ENCODE measurements around the gene RGS21. TPM values are rescaled to one million over a fixed set of nuclear protein-coding genes. Genes with fewer than 3 reads are reported as not detected.
"Not testable (repeated sequence)": the region's sequence is repeated elsewhere in the genome, so short reads cannot be mapped to it uniquely, and the experiment has no call there.

RGS21 gene, protein sequence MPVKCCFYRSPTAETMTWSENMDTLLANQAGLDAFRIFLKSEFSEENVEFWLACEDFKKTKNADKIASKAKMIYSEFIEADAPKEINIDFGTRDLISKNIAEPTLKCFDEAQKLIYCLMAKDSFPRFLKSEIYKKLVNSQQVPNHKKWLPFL
- not detected for total RNA-seq

DNA sequence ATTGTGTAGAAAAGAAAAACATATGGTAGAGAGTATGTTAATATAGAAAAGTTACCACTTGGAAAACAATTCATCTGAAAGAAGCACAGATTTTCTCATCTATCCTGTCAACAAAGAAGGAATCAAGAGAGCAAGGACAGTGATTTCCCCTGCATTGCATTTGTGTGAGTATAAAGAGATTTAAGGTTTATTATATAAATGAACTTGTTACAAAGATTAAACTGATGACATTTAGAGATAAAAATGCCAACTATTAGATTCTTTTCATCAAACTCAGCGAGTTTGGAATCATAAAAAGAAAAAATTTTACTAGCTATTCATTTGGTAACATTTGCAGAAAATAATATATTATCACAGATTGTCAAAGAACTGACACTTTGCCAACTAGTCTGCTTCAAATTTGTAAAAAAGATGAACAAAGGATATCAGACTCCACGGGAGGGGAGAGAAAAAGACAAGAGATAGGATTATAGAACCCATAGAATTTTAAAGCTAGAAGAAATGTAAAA lies at the start of gene RGS21:
TSS of gene RGS21 (plus strand) at position 51 of the 509 bp plus-strand sequence. CDS start 26,045 bp downstream, outside the sequence.
- no peak for DNase-seq

DNA sequence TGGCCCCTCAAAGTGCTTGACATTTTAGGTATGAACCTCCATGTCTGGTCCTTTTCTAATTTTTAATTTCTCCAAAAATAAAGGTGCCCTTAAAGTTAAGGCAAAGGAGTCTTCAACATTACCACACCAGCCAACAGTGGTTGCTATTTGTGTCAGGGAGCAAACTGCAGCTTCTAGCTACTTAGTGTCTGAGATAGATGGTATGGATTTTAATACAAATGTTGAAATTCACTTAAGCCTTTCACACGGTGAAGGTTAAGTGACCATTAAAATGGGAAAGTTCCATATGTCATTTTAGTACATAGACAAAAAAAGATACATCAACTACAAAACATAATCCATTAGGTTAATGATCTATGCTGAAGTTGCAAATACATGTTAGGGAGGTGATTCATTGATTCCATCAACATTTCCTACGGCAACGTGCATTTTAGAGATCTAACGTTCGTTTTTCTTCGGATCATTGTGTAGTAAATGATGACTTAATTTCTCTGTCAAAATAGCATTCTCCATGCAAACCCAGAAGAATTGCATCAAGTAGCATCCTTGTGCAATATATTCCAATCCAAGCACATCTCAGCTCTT lies 48.2 kb upstream of the RGS21 start:
- DNase-seq: no peak

DNA sequence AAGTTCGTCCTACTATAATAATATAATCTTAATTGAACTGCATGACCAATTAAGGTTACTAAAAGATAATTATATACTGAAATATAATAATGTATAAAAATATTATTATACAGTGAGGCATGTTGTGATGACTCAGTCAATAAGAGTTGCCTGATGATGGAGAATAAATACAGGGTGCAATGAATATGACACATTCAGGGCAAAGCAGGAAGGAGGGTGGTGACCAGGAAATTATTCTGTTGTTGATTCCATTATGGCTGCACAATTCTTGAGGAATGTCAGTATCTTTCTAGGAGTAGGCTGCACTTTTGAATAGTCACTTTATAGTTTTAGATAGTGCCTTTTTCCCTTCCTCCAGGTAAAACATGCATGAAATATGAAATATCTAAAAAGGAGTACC lies 46.4 kb upstream of the RGS21 start:
- DNase-seq: no peak

DNA sequence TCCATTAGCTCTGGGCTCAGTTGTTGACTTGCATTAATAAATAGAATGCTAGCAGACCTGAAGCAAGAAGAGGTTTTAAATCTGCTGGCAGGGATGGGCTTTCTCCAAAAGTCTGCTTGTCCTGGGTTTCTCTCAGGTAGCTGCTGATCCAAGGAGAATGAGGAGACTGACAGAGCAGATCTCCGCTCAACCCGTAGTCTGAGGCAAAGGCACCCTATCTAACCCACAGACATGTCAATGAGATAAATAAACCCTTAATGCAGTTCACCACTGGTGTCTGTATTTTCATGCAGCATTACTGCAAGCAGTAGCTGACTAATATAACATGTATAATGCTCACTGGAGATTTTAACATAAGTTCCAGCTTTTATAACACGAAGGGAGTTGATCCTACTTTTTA lies 44.1 kb upstream of the RGS21 start:
- DNase-seq: no peak

DNA sequence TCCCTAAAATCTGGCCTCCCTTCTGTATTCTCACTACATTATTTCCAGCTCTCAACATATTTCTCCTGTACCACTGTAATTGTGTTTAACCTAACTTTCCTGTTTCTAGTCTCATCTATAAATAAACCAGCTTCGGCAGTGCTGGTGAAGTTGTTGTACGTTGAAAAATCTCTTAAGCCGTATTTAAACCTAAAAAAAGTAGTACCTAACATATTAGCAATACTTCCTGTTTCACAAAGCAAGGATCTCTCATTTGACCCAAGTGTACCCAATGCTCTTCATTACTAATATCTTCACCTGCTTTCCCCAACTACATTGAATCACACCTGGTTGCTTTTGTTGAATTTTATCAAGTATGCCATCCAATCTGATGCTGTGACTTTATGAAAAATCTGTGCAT lies 42.2 kb upstream of the RGS21 start:
- DNase-seq: no peak

DNA sequence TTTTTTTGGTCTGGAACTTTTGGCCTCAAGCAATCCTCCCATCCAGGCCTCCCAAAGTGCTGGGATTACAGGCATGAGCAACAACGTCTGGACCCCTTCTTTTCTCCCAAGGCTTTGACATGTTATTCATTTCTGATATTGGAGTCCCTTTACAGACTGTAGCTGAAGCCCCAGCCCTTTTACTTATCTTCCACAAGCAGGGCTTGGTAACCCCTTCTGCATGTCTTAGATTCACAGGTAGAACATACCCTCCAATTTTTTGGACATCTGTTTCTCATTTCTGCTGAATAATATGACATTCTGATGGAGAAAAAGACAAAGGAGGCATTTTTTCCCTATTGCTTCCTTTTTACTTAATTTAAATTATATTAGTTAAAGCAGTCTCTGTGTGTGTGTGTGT lies 39.2 kb upstream of the RGS21 start:
- DNase-seq: no peak

DNA sequence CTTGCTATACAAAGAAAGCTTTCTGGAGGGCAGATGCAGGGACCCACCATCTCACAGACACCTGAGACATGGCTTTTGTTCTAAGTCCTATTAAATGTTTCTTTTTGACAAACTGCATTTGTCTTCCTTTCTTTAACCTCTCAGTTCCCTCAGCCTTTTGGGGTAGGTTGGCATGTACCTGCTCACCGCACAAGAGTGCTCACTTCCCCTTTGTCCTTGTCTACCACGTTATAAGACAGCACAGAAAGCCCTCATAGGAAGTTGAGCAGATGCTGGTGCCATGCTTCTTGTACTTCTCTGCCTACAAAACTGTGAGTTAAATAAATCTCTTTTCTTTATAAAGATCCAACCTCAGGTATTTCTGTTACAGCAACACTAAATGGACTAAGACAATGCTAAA lies 31.9 kb upstream of the RGS21 start:
- no peak for DNase-seq

DNA sequence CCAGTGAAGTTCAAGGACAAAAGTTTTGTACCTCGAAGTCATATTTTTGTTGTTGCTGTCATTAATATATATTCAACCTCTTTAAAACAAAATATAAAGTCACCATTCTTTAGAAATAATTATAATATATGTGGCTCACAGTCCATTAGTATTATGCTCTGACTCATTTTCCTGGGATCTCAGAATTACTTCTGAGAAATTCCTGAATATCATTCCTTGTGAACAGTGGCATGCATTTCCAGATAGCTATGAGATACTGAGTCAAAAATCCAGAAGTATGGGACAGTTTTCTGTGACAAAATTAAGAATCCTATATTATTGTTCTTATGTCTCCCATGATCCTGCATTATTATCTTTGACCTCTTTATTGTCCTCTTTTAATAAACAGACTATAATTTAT lies 13.8 kb upstream of the RGS21 start:
- DNase-seq: no peak

DNA sequence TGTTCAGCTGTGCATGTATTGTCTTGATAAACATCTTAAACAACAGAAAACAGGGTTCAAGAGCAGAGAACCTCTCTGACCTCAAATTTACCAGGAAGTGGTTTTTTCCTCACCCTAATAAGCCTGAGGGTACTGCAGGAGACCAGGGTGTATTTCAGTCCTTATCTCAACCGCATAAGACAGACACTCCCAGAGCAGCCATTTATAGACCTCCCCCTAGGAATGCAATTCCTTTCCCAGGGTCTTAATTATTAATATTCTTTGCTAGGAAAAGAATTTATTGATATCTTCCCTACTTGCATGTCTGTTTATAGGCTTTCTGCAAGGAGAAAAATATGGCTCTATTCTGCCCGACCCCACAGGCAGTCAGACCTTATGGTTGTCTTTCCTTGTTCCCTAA lies 8.5 kb upstream of the RGS21 start:
- not testable (repeated sequence) for DNase-seq

DNA sequence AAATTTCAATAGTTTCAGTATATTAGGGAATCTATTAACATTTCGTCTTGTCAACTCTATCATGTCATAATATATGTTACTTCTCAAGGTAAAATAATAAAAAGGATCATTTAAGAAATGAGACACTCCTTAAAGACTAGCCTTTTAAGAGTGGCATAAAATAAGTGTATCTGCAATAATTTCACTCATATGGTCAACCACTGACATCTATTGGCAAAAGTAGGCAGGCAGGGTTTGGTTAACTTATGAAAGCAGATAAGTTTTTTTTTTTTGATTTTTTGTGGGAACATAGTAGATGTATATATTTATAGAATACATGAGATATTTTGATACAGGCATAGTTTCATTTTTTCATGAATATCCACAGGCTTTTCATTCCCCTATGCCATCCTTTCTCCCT lies 5.5 kb upstream of the RGS21 start:
- peak; percentile 59 for DNase-seq

DNA sequence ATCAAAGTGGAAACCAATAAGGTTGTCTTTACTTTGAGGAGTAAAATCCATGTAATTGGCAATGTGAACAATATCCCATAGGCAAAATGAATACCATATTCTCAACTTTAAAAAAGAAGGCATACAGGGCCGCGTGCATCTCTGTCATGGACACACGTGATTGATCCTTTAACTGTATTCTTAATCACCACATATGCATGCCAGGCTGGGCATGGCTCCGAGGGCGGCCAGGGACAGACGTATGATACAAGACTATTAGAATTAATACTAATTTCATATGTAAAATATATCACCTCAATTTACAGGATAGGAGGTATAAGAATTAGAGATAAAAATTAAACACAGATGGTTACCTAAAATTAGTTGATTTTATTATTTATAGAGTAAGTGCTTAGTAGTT lies 11.2 kb downstream of the RGS21 start:
- DNase-seq: no peak

DNA sequence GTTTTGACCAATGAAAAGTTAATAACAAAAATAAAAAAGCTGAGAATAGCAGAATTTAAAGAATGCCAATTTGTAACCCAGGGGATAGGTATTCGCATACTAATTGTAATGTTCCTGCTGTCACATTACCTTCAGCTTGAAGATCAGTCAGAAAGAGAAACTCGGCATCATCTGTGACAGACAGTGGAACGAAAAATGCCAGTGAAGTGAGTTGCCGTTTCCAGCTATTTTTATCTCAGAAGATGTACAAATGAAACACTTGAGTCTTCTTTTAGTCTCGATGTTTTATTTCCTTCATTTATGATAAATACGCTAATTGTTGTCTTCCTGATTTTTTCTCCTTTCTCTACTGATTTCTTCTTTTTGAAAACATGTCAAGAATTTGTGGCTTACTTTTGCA lies 26.1 kb downstream of the RGS21 start:
- no peak for DNase-seq

DNA sequence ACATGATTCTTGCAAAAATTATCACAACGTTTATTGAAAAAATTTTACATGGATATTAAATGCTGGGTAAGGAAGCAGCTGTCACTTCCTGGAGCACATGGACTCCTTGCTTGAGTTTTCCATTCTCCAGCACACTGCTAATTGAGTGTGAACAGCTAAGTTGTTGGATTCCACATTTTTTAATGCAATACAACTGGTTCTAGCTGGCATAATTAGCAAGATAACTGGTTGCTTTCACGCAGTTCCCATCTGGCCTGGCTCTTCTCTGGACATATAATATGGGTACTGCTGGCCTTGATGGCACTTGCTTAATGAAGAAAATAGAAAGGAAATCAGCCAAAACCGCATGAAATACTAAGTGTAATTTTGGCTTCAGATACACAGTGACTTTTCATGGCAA lies 26.6 kb downstream of the RGS21 start:
- peak; percentile 89 for DNase-seq

DNA sequence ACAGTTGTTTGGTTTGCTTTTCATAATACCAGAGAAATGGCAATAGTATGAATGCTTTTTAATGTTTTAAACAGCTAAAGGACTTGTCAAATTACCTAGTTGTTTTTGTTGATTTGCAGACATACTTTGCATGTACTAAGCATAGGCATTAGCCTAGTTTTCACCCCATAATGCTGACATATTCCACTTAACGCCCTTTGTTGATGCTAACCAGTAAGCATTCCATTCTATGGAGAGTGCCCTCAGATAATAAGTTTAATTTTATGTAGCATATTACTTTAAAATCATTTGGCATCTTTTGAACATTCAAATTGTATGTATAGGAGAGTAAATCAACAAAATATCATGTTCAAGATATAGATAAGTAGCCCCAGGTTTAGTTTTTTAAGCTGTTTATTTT lies 32.5 kb downstream of the RGS21 start:
- DNase-seq: no peak

DNA sequence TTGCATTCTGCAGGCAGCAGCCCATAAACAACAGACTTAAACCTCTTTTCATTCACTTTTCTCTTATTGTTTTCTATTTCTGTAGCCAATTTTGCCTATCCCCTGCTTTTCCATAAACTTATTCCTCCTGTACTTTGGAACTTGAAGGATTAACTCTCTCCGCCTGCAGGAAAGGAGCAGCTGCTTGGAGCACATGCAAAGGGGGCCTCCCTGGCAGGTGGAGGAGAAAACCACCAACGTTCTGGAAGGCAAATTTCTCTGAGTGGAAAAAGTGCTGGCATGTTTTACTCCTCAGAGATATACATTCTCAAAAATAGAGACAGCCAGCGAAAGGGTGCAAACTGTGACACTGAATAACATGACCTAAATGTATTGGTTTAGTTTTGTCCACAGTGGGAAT lies 33.6 kb downstream of the RGS21 start:
- peak; percentile 64 for DNase-seq

DNA sequence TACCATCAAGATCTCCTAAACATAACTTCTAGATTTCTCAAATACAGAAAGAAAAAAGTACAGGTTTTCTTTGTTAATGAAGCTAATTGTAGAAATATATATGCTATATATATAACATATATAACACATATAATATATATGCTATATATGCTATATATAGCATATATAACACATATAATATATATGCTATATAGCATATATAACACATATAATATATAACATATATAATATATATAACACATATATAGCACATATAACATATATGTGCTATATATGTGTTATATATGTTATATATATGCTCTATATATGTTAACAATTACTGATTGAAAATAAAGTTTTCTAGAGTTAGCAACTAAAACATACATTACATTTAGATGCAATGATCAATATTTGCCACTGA lies 34.8 kb downstream of the RGS21 start:
- DNase-seq: no peak

DNA sequence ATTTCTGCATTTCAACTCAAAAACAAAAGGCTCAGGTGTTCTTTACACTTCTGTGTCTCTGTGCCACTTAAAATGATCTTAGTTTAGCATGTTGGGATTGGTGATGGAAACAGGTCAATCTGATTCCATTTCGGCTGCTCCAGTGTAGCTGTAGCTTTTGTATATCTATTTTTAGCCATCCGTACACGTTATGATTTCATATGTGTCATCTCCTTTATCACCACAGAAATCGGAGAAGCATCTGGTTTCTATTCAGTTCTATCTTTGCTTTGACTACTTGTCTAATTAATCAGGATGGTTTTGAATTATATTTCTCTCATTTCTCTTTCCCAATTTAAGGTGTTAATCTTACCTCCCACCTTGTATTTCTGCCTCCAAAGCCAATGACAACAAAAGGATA lies 41.1 kb downstream of the RGS21 start:
- DNase-seq: no peak

DNA sequence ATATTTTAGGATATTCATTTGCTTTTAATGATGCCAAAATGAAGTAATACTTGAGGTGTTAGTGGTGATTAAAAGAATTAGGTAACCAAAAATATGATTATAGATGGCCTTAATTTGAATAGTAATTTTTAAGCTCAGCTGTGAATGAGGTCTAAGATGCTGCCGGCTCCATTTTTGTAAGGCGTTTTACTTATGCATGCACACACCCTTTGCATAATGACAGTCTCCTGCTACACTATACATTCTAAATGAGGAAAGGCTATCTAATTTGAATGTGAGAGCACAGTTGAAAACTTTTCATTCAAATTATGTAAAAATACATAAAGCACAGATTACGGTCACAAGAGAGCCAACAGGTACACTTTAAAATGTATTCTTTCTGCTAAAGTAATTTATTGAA lies 41.6 kb downstream of the RGS21 start:
- DNase-seq: no peak

DNA sequence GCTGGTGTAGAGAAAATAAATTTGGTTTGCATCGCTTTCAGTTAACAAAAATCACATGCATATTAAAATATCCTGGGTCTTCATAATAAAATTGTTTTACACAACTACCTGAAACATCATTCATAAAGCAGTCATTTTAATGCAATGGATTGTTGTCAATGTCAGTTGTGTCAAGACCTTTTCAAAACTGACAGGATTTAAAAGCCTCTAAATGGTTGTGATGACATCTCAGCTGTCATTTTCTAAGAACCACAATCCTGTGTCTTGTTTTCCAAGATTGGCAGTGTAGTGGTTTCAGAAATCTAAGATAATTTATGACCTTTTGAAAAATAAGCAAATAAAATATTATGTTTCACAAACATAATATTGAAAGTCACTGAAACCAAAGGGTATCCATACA lies 42.0 kb downstream of the RGS21 start:
- DNase-seq: no peak

DNA sequence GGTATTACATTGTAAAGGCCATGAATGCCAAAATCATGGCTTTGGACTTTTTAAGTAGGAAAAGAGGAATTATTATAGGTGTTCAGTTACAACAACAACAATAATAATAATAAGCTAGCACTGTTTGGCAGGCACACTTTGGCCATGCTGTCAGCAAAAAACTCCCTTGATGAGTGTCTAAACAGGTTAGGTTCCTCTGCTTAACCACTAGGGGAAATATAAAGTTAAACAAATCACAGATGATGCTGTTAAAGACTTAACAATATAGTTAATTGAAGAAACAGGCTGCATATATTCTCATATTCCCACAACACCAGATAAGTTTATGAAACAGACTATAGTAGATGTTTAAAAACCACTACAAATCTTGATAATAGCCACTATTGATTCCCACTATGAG lies 46.4 kb downstream of the RGS21 start:
- no peak for DNase-seq

DNA sequence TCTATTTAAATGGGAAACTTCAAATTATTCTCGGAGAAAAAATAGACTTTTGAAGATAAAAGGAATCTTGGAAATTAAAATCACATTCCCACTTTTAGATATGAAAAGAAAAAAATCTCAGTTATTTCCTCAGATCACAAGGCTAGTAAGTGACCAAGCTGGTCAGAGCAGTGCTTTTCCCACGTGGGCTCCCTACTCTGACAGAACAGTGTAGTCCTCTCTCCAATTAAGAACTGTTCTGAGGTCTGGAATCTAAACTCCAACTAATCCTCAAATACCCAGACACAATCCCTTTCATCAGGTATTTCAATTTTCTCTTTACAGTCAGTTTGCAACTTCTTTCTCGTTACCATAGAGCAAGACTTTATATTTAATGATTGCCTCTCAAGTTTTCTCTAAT lies 50.6 kb downstream of the RGS21 start:
- DNase-seq: no peak

DNA sequence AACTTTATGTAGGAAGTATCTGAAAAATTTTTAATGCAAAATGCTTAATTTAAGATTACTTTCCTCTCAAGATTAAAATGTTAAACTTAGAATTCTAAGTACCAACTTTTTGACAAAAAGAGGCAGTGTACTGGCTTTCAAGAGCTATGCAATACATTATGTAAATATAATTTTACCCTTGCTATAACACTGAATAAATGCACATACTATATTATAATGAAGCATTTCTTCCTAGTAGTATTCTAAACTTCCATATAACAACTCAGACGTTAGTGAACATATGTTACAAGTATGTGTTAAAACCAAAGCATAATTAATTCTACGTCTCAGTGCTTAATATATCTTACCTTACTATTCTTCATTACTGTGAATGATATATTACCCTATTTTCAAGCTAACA lies 58.5 kb downstream of the RGS21 start:
- DNase-seq: no peak

DNA sequence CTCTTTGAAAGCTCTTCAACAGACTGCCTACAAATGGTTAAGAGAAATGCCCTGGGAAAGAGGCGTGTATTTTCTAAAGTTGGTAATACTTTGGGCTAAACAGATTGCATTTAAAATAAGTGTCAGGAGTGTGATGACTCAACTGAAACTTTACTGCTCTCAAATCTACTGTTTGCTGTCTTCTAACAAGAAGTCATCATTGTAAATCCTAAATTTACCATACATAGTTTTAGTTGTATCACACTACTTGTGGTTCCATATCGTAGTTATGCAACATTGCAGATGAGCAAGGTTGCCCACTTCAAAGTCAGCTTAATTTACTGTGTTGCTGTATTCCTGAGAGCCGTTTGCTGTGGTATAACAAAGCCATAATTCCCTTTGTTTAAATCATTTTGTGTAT lies 59.6 kb downstream of the RGS21 start:
- no peak for DNase-seq

DNA sequence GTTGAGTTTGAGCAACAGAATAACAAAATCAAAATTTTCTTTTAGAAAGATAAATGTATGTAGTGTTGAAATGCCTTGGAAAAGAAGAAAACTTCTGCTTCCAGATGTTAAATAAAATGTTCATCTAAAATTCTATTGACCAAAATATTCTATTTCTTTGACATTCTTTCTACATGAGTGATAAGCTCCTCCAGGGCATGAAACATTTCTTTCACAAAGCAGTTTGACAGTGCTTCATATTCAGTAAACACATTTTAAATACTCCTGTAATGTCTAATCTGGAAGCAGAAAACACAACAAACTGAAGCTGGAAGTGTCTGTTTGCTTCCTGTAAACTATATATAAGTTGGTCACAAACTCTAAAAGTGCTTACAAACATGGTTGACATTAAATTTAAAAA lies 61.5 kb downstream of the RGS21 start:
- DNase-seq: no peak

DNA sequence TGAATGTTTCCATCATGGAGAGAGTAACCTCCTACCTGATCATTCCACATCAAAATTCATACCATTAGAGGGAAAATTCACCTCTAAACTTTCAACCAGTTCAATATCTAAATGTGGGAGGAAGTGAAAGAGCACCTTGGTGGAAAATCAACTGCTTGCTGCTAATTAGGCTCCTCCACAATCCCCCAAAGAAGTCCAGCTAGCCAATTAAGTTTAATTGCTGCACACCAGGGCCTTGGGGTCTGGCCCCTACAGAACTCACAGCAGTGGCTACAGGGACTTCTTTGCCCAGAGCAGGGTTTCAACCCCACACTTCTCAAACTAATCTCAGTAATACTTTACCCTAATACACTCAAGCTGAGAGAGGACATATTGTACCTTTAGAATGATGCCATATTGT lies 62.1 kb downstream of the RGS21 start:
- no peak for DNase-seq

All from tongue (tissue), 2 donors.